Astrocyte (in vitro differentiated cells and primary cell): ENCODE results near the gene POLR2H.

Source experiments
- EZH2 ChIP-seq: IDR thresholded peaks from 2 replicates; pipeline ENCODE4 v1.6.1; 2012; ENCODE audit warnings: mild to moderate bottlenecking, low read length, inconsistent platforms; ENCODE audit not compliant: insufficient read depth
- TF ChIP-seq, protein P1 (sequence below): IDR thresholded peaks from 2 replicates; pipeline ENCODE4 v1.5.1; 2011; ENCODE audit warnings: low read depth, mild to moderate bottlenecking, inconsistent platforms, low read length, moderate library complexity; ENCODE audit not compliant: insufficient read depth

DNA sequence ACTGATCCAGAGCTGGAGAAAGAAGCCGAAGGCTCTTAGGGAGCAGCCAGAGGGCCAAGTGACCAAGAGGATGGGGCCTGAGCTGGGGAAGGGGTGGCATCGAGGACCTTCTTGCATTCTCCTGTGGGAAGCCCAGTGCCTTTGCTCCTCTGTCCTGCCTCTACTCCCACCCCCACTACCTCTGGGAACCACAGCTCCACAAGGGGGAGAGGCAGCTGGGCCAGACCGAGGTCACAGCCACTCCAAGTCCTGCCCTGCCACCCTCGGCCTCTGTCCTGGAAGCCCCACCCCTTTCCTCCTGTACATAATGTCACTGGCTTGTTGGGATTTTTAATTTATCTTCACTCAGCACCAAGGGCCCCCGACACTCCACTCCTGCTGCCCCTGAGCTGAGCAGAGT, 27.9 kb downstream of the POLR2H start:
- TF ChIP-seq, protein P1, sequence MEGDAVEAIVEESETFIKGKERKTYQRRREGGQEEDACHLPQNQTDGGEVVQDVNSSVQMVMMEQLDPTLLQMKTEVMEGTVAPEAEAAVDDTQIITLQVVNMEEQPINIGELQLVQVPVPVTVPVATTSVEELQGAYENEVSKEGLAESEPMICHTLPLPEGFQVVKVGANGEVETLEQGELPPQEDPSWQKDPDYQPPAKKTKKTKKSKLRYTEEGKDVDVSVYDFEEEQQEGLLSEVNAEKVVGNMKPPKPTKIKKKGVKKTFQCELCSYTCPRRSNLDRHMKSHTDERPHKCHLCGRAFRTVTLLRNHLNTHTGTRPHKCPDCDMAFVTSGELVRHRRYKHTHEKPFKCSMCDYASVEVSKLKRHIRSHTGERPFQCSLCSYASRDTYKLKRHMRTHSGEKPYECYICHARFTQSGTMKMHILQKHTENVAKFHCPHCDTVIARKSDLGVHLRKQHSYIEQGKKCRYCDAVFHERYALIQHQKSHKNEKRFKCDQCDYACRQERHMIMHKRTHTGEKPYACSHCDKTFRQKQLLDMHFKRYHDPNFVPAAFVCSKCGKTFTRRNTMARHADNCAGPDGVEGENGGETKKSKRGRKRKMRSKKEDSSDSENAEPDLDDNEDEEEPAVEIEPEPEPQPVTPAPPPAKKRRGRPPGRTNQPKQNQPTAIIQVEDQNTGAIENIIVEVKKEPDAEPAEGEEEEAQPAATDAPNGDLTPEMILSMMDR: no peak
- TF ChIP-seq EZH2: no peak
